SK-N-SH treated with all-trans-retinoic acid at 6 μM for 48 hours (cell line): ENCODE measurements around the gene STX1B.
"Not testable (repeated sequence)": the region's sequence is repeated elsewhere in the genome, so short reads cannot be mapped to it uniquely, and the experiment has no call there.

Experiments used
- TF ChIP-seq, protein P1 (sequence below): fragments of 250-450 bp; sonication (Bioruptor Pico); IDR thresholded peaks from 2 replicates; pipeline ENCODE4 v1.5.1; 2021; ENCODE audit warnings: mild to moderate bottlenecking, moderate library complexity
- TF ChIP-seq, protein P2 (sequence below): fragments of 250-450 bp; sonication (Bioruptor Pico); IDR thresholded peaks from 2 replicates; pipeline ENCODE4 v1.5.1; 2020; ENCODE audit warnings: low read depth, mild to moderate bottlenecking, moderate library complexity
- TF ChIP-seq, protein P3 (sequence below): fragments of 250-450 bp; sonication (Bioruptor Pico); IDR thresholded peaks from 2 replicates; pipeline ENCODE4 v1.5.0; 2020; ENCODE audit warnings: mild to moderate bottlenecking, moderate library complexity

DNA sequence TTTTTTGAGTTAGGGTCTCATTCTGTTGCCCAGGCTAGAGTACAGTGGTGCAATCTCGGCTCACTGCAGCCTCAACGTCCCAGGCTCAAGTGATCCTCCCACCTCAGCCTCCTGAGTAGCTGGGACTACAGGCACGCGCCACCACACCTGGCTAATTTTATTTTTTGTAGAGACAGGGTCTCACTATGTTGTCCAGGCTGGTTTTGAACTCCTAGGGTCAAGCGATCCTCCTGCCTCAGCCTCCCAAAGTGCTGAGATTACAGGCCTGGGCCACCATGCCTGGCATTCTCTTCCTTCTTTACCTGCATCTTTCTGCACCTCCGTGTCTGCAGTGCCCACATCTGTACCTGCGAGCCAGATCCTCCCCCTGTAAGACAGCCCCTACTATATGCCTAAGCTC lies 1.4 kb upstream of the STX1B start:
- TF ChIP-seq, protein P1, sequence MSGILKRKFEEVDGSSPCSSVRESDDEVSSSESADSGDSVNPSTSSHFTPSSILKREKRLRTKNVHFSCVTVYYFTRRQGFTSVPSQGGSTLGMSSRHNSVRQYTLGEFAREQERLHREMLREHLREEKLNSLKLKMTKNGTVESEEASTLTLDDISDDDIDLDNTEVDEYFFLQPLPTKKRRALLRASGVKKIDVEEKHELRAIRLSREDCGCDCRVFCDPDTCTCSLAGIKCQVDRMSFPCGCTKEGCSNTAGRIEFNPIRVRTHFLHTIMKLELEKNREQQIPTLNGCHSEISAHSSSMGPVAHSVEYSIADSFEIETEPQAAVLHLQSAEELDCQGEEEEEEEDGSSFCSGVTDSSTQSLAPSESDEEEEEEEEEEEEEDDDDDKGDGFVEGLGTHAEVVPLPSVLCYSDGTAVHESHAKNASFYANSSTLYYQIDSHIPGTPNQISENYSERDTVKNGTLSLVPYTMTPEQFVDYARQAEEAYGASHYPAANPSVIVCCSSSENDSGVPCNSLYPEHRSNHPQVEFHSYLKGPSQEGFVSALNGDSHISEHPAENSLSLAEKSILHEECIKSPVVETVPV (CRISPR knock-in tag) = not testable (repeated sequence)
- TF ChIP-seq, protein P2, sequence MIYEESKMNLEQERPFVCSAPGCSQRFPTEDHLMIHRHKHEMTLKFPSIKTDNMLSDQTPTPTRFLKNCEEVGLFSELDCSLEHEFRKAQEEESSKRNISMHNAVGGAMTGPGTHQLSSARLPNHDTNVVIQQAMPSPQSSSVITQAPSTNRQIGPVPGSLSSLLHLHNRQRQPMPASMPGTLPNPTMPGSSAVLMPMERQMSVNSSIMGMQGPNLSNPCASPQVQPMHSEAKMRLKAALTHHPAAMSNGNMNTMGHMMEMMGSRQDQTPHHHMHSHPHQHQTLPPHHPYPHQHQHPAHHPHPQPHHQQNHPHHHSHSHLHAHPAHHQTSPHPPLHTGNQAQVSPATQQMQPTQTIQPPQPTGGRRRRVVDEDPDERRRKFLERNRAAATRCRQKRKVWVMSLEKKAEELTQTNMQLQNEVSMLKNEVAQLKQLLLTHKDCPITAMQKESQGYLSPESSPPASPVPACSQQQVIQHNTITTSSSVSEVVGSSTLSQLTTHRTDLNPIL = not testable (repeated sequence)
- TF ChIP-seq, protein P3, sequence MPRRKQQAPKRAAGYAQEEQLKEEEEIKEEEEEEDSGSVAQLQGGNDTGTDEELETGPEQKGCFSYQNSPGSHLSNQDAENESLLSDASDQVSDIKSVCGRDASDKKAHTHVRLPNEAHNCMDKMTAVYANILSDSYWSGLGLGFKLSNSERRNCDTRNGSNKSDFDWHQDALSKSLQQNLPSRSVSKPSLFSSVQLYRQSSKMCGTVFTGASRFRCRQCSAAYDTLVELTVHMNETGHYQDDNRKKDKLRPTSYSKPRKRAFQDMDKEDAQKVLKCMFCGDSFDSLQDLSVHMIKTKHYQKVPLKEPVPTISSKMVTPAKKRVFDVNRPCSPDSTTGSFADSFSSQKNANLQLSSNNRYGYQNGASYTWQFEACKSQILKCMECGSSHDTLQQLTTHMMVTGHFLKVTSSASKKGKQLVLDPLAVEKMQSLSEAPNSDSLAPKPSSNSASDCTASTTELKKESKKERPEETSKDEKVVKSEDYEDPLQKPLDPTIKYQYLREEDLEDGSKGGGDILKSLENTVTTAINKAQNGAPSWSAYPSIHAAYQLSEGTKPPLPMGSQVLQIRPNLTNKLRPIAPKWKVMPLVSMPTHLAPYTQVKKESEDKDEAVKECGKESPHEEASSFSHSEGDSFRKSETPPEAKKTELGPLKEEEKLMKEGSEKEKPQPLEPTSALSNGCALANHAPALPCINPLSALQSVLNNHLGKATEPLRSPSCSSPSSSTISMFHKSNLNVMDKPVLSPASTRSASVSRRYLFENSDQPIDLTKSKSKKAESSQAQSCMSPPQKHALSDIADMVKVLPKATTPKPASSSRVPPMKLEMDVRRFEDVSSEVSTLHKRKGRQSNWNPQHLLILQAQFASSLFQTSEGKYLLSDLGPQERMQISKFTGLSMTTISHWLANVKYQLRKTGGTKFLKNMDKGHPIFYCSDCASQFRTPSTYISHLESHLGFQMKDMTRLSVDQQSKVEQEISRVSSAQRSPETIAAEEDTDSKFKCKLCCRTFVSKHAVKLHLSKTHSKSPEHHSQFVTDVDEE = not testable (repeated sequence)
